ENCODE data around the gene TTLL3.
"Not testable (repeated sequence)": the region's sequence is repeated elsewhere in the genome, so short reads cannot be mapped to it uniquely, and the experiment has no call there.

TTLL3 gene

GRCh38 chr3:9872067-9872466 lies 62.0 kb downstream of the TTLL3 start:
- not testable (repeated sequence) for DNase-seq

- no peak for DNase-seq
Observed at GRCh38 chr3:9875448-9875847, 65.4 kb downstream of the TTLL3 start.

DNA sequence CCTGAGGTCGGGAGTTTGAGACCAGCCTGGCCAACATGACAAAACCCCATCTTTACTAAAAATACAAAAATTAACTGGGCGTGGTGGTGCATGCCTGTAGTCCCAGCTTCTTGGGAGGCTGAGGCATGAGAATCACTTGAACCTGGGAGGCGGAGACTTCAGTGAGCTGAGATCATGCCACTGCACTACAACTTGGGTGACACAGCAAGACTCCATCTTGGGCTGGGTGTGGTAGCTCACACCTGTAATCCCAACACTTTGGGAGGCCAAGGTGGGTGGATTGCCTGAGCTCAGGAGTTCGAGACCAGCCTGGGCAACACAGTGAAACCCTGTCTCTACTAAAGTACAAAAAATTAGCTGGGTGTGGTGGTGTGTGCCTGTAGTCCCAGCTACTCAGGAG lies 66.2 kb downstream of the TTLL3 start:
- DNase-seq: not testable (repeated sequence)

GRCh38 chr3:9876991-9877390 lies 66.9 kb downstream of the TTLL3 start:
- no peak for DNase-seq

DNA sequence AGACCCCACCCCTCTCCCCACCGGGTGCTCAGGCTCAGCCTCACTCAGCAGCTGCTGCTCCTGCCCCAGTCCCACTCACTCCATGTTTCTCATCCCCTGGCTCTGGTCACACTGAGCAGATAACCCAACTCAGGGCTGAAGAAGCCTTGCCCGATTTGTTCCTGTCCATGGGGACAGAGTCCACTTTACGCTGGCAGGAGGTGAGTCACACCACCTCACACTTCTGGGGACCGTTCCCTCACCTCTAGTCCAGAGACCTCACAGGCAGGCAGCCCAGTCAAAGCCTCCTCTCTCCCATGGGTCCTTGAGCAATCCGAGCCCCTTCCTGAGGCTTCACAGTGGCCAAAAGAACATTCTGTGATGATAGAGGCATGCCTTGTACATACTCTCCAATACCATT lies 68.6 kb downstream of the TTLL3 start:
- DNase-seq: no peak

DNA sequence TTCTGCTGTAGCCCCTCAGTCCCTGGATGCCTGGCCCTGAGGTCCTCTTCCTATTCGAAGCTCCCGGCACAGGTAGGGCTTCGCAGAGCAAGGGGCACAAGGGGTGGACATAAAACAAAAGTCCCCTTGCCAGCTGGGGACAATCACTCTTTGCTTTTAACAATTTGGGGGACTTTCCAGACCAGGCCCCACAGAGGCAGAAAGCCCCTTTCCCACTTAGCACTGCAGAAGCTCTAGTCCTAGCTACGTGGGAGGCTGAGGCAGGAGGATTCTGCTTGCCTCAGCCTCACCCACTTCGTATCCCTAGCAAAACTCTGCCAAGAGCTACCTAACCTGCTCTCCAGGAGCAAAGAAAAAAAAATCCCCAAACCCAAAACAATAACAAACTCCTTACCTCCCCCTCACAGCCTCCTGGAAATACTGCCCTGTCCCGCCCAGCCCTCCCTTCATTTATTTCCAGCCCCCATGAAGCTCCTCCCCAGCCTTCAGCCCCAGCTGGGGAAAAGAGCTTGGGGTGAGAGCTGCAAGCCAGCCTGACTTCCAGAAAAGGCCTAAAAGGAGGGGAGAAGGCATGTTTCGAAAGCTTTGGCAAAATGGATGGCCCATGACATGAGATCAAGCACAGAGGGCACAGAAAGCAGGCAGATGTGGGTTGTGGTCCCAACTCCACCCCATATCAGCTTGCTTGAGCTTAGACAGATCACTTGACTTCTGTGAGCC lies 69.9 kb downstream of the TTLL3 start, which contains the start of gene CIDEC:
Gene CIDEC (minus strand): TSS at position 424 of the 720 bp plus-strand sequence. CDS start 1,767 bp downstream, outside the sequence.
- DNase-seq: no peak

DNA sequence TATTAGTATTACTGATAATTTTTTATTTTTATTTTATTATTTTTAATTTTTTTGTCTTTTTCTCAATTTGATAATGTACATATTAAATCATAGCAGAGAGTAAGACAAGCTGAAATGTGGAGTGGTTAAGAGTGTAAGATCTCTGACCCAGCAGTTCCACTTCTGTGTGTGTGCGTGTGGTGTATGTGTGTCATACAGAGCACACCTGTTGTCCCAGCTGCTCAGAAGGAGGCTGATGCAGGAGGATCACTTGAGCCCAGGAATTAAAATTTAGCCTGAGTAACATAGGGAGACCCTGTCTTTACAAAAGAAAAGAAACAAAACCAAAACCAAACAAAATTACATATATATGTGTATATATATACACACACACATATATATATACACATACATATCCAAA lies 71.4 kb downstream of the TTLL3 start:
- no peak for DNase-seq

DNA sequence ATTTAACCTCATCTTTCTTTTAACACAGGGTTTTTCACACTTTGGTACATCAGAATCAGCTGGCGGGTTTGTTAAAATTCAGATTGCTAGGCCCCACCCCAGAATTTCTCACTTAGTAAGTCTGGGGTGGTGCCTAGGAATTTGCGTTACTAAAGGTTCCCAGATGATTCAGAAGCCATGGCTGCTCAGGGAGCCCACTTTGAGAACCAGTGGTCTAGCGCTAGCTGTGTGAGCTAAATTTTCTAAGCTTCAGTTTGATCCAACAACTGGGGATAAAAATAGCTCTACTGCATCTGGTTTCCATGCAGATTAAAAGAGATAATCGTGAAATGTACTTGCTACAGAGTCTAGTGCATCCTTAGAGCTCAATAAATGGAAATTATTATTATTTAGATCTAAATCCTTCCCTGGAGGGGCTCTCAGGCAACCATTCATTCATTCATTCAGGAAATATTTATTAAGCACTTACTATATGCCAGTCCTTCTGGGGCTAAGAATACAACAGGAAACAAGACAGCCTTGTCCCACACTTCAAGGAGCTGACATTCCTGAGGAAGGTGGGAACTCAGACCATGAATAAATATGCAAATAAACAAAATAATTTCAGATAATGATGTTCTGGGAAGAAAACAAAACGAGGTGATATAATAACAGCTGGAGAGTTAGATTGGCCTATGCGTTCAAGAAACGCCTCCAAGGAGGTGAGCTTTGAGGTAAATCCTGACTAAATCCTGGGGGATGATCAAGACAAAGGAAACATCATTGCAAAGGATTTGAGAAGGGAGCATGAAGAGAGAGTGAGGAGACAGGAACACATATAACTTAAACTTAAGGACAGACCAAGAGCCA lies 73.9 kb downstream of the TTLL3 start:
- no peak for DNase-seq

GRCh38 chr3:9884555-9885165 lies 74.6 kb downstream of the TTLL3 start:
- no peak for DNase-seq

Measured in GF-D8 (cell line).